ENCODE measurements around the gene SLC39A9.
"Not testable (repeated sequence)": the region's sequence is repeated elsewhere in the genome, so short reads cannot be mapped to it uniquely, and the experiment has no call there.

Gene SLC39A9

DNA sequence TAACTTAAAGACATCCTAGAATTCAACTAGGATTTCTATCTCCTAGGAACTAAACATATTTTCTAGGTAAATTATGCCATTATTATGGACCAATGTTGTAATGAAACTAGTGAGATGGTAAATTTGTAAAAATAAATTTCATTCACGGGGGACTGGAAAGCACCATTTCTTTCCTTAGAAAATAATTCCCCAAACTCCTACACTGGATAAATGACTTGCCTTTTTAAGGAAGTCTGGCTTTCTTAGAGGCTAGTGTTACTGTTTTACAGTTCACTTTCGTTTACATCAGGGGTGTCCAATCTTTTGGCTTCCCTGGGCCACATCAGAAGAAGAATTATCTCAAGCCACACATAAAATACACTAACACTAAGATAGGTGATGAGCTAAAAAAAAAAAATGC is 3.3 kb downstream of the SLC39A9 start:
- Histone ChIP-seq H4K20me1 (peaks cover 0 to 26% (median 4%) of the 10 kb centered on the region in 11 experiments; a peak in 10 of 22 replicates), H3K9ac (peak overlapping the region in 2 of 11 experiments; percentile 3 to 96; a peak in 1 of 22 replicates), H3K36me3 (peaks cover 20 to 43% (median 29%) of the 10 kb centered on the region in 11 experiments; a peak in 21 of 22 replicates), H3K27ac (no peak overlapping the region), H3K4me2 (peak overlapping the region; percentile 23 to 99 (median 93); a peak in 17 of 22 replicates), H3K27me3 (no peaks in the 10 kb centered on the region), H3K4me3 (peak overlapping the region in 4 of 10 experiments; percentile 22 to 87 (median 76); a peak in 4 of 20 replicates), H3K9me3 (replicated peaks in 1 of 11) (peaks cover 18 to 31% (median 24%) of the 10 kb centered on the region in 11 experiments), H3K4me1 (peaks cover 22 to 41% (median 34%) of the 10 kb centered on the region in 10 experiments)
- no peak for TF ChIP-seq Cebpa-rat (IDR thresholded peaks at IDR 0.05)

DNA sequence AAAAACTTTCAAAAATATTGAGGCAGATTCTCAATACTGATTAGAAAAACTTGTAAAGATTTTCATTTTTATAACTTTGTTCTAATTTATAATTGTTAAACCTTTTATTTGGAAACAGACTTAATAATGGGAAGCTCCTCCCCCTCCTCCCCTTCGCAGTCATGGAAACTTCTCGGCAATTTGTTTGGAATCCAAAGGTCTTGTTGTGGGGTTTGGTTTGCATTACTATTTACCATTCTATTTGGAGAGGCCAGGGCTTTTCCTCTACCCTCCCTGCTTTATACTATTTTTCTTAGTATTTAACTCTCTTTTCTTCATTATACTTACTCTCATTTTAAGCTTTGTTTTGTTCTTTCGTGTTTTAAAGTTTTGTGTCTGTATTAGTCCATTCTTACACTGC is 6.0 kb downstream of the SLC39A9 start:
- no peak overlapping the region for H3K9ac ChIP-seq
- H3K27ac ChIP-seq: no peak overlapping the region
- peaks cover 20 to 63% (median 45%) of the 10 kb centered on the region in 11 experiments; a peak in 21 of 22 replicates for H3K36me3 ChIP-seq
- TF ChIP-seq Cebpa-rat (IDR thresholded peaks at IDR 0.05): no peak
- H3K4me3 ChIP-seq: no peak overlapping the region
- peaks cover 18 to 30% (median 24%) of the 10 kb centered on the region in 11 experiments for H3K9me3 ChIP-seq (replicated peaks in 1 of 11)
- H3K27me3 ChIP-seq: no peaks in the 10 kb centered on the region
- H3K4me2 ChIP-seq: no peak overlapping the region
- peaks cover 0 to 28% (median 7%) of the 10 kb centered on the region in 11 experiments; a peak in 9 of 22 replicates for H4K20me1 ChIP-seq
- H3K4me1 ChIP-seq: peaks cover 17 to 38% (median 26%) of the 10 kb centered on the region in 10 experiments

DNA sequence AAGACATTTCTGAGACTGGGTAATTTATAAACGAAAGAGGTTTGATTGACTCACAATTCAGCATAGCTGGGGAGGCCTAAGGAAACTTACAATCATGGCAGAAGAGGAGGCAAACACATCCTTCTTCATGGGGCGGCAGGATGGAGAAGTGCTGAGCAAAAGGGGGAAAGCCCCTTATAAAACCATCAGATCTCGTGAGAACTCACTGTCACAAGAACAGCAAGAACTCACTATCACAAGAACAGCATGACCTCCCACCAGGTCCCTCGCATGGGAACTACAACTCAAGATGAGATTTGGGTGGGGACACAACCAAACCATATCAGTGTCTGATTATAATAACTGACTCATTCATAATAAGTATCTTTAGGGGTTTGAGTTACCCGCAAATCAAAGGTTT is 6.4 kb downstream of the SLC39A9 start:
- Histone ChIP-seq H3K27me3 (no peaks in the 10 kb centered on the region), H3K4me1 (peaks cover 13 to 34% (median 22%) of the 10 kb centered on the region in 10 experiments), H3K4me2 (no peak overlapping the region), H3K27ac (no peak overlapping the region), H3K36me3 (peaks cover 20 to 66% (median 46%) of the 10 kb centered on the region in 11 experiments; a peak in 21 of 22 replicates), H4K20me1 (peaks cover 0 to 29% (median 7%) of the 10 kb centered on the region in 11 experiments; a peak in 9 of 22 replicates), H3K4me3 (no peak overlapping the region), H3K9ac (no peak overlapping the region), H3K9me3 (replicated peaks in 1 of 11) (peaks cover 18 to 30% (median 24%) of the 10 kb centered on the region in 11 experiments)
- TF ChIP-seq Cebpa-rat (IDR thresholded peaks at IDR 0.05): no peak

DNA sequence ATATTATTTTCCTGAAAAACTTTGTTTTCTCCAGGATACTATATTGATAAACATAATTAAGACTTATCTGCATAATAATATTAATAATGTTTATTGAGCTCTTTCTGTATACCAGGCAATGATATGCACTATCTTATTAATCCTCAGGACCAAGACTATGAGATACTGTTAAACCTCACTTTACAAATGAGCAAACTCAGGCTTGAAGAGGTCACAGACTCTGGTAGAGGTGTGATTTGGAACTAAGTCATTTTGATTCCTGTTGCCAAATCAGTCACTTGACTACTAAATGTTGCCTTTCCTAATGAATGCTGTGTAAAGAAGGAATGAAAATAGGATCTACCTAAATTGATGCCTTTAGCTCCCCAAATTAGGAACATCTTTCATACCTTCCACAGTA is 7.3 kb downstream of the SLC39A9 start:
- Histone ChIP-seq H3K27me3 (no peaks in the 10 kb centered on the region), H3K9me3 (replicated peaks in 1 of 11) (peaks cover 18 to 30% (median 24%) of the 10 kb centered on the region in 11 experiments), H3K4me2 (no peak overlapping the region), H4K20me1 (peaks cover 0 to 37% (median 8%) of the 10 kb centered on the region in 11 experiments; a peak in 9 of 22 replicates), H3K4me1 (peaks cover 5 to 25% (median 13%) of the 10 kb centered on the region in 10 experiments), H3K4me3 (no peak overlapping the region), H3K9ac (no peak overlapping the region), H3K27ac (no peak overlapping the region), H3K36me3 (peaks cover 20 to 75% (median 46%) of the 10 kb centered on the region in 11 experiments; a peak in 21 of 22 replicates)
- TF ChIP-seq Cebpa-rat (IDR thresholded peaks at IDR 0.05): no peak

DNA sequence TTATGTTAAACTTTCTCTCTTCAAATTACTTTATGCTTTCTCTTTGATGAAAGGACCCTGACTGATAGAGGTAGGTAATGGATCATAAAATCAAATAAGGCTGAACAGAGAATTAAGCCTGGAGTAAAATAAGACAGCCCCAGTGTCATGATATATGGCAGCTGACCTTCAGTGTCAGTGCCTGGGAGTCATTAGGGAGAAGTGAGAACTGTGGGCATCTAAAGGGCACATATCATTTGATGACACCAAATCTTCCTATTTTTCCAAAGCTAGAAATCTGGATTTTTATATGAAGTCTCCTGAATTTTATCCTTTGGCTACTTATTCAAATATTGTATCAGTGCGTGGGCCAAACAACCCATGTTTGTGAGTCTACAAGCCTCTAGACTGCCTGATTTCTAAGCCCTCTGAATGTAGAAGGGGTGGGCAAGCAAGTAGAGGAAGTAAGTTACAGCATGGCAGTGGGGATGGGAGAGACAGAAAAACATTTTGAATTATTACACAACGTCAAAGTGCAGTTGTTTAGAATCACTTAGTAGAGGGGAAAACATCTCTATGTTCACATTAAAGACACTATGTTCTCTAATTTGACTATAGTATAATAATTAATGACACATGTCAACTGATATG is 10.0 kb downstream of the SLC39A9 start:
- Histone ChIP-seq H3K27me3 (no peaks in the 10 kb centered on the region), H3K4me3 (no peak overlapping the region), H4K20me1 (peaks cover 0 to 37% (median 8%) of the 10 kb centered on the region in 11 experiments; a peak in 9 of 22 replicates), H3K36me3 (peaks cover 20 to 74% (median 44%) of the 10 kb centered on the region in 11 experiments; a peak in 21 of 22 replicates), H3K9me3 (replicated peaks in 1 of 11) (peaks cover 18 to 27% (median 21%) of the 10 kb centered on the region in 11 experiments), H3K4me2 (peak overlapping the region in 1 of 11 experiments; percentile 16; a peak in 1 of 22 replicates), H3K27ac (no peak overlapping the region), H3K9ac (no peak overlapping the region), H3K4me1 (peaks cover 0 to 9% (median 0%) of the 10 kb centered on the region in 10 experiments; a peak in 3 of 20 replicates)
- peak in 1 of 11 experiments; percentile 32; a peak in 1 of 22 replicates for TF ChIP-seq Cebpa-rat (IDR thresholded peaks at IDR 0.05)

DNA sequence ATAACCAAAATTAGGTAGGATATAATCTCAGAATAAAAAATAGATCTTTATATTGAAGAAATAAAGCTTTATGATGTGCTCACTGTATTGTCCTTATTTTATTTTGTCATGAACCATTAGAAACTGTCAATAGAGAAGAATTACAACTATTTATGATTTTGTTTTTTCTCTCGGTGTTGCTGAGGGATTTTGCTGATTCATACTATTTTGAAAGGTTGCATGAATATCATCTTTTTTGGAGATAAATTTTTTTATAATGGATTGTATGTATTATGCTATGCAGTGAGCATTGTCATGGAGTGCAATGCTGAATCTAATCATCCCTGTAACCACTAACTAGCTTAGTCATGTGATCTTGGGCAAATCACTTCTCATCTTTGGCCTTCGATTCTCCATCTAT is 15.0 kb downstream of the SLC39A9 start:
- H3K4me1 ChIP-seq: peaks cover 0 to 4% (median 0%) of the 10 kb centered on the region in 10 experiments; a peak in 3 of 20 replicates
- H3K4me2 ChIP-seq: no peak overlapping the region
- H3K4me3 ChIP-seq: no peak overlapping the region
- no peak overlapping the region for H3K9ac ChIP-seq
- H3K9me3 ChIP-seq (replicated peaks in 1 of 11): peaks cover 20 to 34% (median 29%) of the 10 kb centered on the region in 11 experiments
- H3K27ac ChIP-seq: no peak overlapping the region
- peaks cover 0 to 25% (median 4%) of the 10 kb centered on the region in 11 experiments; a peak in 7 of 22 replicates for H4K20me1 ChIP-seq
- no peaks in the 10 kb centered on the region for H3K27me3 ChIP-seq
- peaks cover 2 to 24% (median 10%) of the 10 kb centered on the region in 11 experiments; a peak in 13 of 22 replicates for H3K36me3 ChIP-seq
- no peak for TF ChIP-seq Cebpa-rat (IDR thresholded peaks at IDR 0.05)

DNA sequence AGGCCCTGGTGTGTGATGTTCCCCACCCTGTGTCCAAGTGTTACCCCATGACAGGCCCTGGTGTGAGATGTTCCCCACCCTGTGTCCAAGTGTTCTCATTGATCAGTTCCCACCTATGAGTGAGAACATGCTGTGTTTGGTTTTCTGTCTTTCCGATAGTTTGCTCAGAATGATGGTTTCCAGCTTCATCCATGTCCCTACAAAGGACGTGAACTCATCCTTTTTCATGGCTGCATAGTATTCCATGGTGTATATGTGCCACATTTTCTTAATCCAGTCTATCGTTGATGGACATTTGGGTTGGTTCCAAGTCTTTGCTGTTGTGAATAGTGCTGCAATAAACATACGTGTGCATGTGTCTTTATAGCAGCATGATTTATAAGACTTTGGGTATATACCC is 17.6 kb downstream of the SLC39A9 start:
- not testable (repeated sequence) for H3K9ac ChIP-seq

DNA sequence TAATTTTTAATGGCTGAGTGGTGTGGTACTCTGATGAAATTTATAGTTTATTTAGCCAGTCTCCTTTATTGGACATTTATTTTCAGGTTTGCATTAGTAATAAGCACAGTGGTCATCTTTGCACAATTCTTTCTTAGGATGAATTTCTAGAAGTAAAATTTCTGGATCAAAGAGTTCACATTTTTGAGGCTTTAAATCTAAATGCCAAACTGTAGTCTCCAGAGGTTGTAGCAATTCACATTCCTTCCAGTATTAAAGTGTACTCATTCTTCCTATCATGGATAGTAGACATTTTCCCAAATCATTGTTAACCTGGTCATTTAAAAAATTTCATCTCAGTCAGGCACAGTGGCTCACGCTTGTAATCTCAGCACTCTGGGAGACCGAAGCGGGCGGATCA is 24.8 kb downstream of the SLC39A9 start:
- no peaks in the 10 kb centered on the region for H3K27me3 ChIP-seq
- no peak for TF ChIP-seq Cebpa-rat (IDR thresholded peaks at IDR 0.05)
- peaks cover 0 to 43% (median 12%) of the 10 kb centered on the region in 11 experiments; a peak in 10 of 22 replicates for H4K20me1 ChIP-seq
- H3K4me2 ChIP-seq: no peak overlapping the region; a peak in 1 of 22 replicates
- no peak overlapping the region for H3K9ac ChIP-seq
- H3K36me3 ChIP-seq: peaks cover 49 to 69% (median 61%) of the 10 kb centered on the region in 11 experiments
- H3K27ac ChIP-seq: no peak overlapping the region
- peaks cover 0 to 23% (median 2%) of the 10 kb centered on the region in 10 experiments; a peak in 9 of 20 replicates for H3K4me1 ChIP-seq
- peaks cover 0 to 17% (median 10%) of the 10 kb centered on the region in 11 experiments; a peak in 18 of 22 replicates for H3K9me3 ChIP-seq (replicated peaks in 1 of 11)
- no peak overlapping the region for H3K4me3 ChIP-seq

More for the DNA sequence above, 17.6 kb downstream of the SLC39A9 start:
- H4K20me1 ChIP-seq: peaks cover 0 to 16% (median 1%) of the 10 kb centered on the region in 11 experiments; a peak in 8 of 22 replicates
- not testable (repeated sequence) for H3K27ac ChIP-seq, H3K4me1 ChIP-seq, H3K4me2 ChIP-seq, H3K4me3 ChIP-seq, H3K27me3 ChIP-seq
- peaks cover 20 to 39% (median 30%) of the 10 kb centered on the region in 11 experiments for H3K9me3 ChIP-seq (replicated peaks in 1 of 11)
- peaks cover under 1 to 14% (median 4%) of the 10 kb centered on the region in 11 experiments; a peak in 9 of 22 replicates for H3K36me3 ChIP-seq

All from BLaER1 treated with 17β-estradiol and CSF1 and Interleukin-3, amounts not matched to agents 10 nM and 100 nM (cell line).